ENCODE measurements around the gene NUDT4. TPM values are rescaled to one million over a fixed set of nuclear protein-coding genes. Genes with fewer than 3 reads are reported as not detected.

The NUDT4 gene
- total and polyA plus RNA-seq, 2 of the 13 experiments (the other 11 are each of a cell fraction or from before 2014, with no cell fraction given) = 37.3 to 70.1 TPM

DNA sequence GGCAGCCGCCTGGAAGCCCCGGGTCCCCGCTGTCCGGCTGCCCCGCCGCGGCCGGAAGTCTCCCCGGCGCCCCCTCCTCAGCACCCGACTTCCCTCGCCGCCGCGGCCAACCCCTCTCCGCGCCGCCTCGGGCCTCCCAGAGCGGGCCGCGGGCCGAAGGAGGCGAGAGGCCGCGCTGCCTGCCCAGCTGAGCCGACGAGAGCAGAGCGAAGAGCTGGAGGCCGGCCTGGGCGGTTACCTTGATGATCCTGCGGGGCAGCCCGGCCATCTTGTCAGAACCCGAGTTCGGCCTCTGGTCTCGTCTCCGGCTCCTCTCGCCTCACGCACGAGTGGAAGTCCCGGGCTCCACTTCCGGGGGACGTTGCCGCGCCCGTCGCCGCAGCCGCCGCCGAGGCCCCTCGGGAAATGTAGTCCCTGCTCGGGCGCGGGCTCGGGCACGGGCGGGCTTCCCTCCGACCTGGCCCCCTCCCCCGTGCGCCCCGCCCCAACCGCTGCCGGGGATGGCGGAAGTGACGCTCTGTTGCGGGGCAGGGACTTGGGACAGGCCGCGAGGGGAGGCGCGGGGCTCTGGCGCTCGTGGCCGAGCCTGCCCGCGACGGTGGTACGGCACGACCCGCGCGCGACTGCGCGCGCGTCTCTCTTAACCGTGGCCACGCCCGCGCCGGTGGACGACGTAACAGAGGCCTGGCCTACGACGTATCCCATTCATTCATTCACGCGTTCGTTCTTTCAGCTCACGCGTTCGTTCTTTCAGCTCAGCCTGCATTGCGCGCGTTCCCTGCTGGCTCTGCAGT, 64.1 kb downstream of the NUDT4 start, which contains the start of gene UBE2N (continued):
- TF ChIP-seq, protein P1, sequence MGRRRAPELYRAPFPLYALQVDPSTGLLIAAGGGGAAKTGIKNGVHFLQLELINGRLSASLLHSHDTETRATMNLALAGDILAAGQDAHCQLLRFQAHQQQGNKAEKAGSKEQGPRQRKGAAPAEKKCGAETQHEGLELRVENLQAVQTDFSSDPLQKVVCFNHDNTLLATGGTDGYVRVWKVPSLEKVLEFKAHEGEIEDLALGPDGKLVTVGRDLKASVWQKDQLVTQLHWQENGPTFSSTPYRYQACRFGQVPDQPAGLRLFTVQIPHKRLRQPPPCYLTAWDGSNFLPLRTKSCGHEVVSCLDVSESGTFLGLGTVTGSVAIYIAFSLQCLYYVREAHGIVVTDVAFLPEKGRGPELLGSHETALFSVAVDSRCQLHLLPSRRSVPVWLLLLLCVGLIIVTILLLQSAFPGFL (CRISPR knock-in tag; IDR thresholded peaks at IDR 0.05) = no peak
- no peak for TF ChIP-seq ZNF124 (CRISPR knock-in tag; IDR thresholded peaks at IDR 0.05)
- peak; percentile 78; the same call in 1 of the 2 replicates for TF ChIP-seq SP4 (CRISPR knock-in tag; IDR thresholded peaks at IDR 0.05)
- TF ChIP-seq, protein P2, sequence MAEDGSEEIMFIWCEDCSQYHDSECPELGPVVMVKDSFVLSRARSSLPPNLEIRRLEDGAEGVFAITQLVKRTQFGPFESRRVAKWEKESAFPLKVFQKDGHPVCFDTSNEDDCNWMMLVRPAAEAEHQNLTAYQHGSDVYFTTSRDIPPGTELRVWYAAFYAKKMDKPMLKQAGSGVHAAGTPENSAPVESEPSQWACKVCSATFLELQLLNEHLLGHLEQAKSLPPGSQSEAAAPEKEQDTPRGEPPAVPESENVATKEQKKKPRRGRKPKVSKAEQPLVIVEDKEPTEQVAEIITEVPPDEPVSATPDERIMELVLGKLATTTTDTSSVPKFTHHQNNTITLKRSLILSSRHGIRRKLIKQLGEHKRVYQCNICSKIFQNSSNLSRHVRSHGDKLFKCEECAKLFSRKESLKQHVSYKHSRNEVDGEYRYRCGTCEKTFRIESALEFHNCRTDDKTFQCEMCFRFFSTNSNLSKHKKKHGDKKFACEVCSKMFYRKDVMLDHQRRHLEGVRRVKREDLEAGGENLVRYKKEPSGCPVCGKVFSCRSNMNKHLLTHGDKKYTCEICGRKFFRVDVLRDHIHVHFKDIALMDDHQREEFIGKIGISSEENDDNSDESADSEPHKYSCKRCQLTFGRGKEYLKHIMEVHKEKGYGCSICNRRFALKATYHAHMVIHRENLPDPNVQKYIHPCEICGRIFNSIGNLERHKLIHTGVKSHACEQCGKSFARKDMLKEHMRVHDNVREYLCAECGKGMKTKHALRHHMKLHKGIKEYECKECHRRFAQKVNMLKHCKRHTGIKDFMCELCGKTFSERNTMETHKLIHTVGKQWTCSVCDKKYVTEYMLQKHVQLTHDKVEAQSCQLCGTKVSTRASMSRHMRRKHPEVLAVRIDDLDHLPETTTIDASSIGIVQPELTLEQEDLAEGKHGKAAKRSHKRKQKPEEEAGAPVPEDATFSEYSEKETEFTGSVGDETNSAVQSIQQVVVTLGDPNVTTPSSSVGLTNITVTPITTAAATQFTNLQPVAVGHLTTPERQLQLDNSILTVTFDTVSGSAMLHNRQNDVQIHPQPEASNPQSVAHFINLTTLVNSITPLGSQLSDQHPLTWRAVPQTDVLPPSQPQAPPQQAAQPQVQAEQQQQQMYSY (CRISPR knock-in tag; IDR thresholded peaks at IDR 0.05) = 0 out of 2 replicates have a peak, but pooled peaks have one; percentile 7
- TF ChIP-seq, protein P3, sequence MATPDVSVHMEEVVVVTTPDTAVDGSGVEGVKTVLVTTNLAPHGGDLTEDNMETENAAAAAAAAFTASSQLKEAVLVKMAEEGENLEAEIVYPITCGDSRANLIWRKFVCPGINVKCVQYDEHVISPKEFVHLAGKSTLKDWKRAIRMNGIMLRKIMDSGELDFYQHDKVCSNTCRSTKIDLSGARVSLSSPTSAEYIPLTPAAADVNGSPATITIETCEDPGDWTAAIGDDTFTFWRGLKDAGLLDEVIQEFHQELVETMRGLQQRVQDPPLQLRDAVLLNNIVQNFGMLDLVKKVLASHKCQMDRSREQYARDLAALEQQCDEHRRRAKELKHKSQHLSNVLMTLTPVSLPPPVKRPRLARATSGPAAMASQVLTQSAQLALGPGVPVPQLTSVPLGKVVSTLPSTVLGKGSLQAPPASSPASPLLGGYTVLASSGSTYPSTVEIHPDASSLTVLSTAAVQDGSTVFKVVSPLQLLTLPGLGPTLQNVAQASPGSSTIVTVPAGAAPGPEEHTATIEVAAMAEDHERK (CRISPR knock-in tag; IDR thresholded peaks at IDR 0.05; ENCODE audit: low read depth) = peak; percentile 96
- TF ChIP-seq, protein P4, sequence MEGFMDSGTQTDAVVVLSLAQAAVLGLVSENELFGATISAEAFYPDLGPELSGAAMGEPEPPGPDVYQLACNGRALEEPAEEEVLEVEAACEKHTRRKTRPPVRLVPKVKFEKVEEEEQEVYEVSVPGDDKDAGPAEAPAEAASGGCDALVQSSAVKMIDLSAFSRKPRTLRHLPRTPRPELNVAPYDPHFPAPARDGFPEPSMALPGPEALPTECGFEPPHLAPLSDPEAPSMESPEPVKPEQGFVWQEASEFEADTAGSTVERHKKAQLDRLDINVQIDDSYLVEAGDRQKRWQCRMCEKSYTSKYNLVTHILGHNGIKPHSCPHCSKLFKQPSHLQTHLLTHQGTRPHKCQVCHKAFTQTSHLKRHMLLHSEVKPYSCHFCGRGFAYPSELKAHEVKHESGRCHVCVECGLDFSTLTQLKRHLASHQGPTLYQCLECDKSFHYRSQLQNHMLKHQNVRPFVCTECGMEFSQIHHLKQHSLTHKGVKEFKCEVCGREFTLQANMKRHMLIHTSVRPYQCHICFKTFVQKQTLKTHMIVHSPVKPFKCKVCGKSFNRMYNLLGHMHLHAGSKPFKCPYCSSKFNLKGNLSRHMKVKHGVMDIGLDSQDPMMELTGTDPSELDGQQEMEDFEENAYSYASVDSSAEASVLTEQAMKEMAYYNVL (CRISPR knock-in tag; IDR thresholded peaks at IDR 0.05; ENCODE audit: borderline replicate concordance) = peak; percentile 95; the same call in 1 of the 2 replicates
- peak; percentile 87 for TF ChIP-seq ZNF883 (CRISPR knock-in tag; IDR thresholded peaks at IDR 0.05; ENCODE audit: not compliant biosample characterization)
- peak; percentile 89 for TF ChIP-seq DNMT1 (CRISPR knock-in tag; IDR thresholded peaks at IDR 0.05)
- TF ChIP-seq ZNF749 (CRISPR knock-in tag; IDR thresholded peaks at IDR 0.05; ENCODE audit: borderline replicate concordance) = peak; percentile 75; the same call in 1 of the 2 replicates
- TF ChIP-seq ATRX (CRISPR knock-in tag; IDR thresholded peaks at IDR 0.05; ENCODE audit: borderline replicate concordance) = no peak
- TF ChIP-seq, protein P5, sequence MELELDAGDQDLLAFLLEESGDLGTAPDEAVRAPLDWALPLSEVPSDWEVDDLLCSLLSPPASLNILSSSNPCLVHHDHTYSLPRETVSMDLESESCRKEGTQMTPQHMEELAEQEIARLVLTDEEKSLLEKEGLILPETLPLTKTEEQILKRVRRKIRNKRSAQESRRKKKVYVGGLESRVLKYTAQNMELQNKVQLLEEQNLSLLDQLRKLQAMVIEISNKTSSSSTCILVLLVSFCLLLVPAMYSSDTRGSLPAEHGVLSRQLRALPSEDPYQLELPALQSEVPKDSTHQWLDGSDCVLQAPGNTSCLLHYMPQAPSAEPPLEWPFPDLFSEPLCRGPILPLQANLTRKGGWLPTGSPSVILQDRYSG (CRISPR knock-in tag; IDR thresholded peaks at IDR 0.05) = peak; percentile 75; the same call in 1 of the 2 replicates
- peak; percentile 66 for TF ChIP-seq KDM3A (CRISPR knock-in tag; IDR thresholded peaks at IDR 0.05; ENCODE audit: low read depth)
- TF ChIP-seq CAMTA2 (CRISPR knock-in tag; IDR thresholded peaks at IDR 0.05; ENCODE audit: borderline replicate concordance) = no peak; the same call in 1 of the 2 replicates
- TF ChIP-seq ZNF180 (CRISPR knock-in tag; IDR thresholded peaks at IDR 0.05; ENCODE audit: borderline replicate concordance, low read depth) = no peak
- no peak for TF ChIP-seq RORA (CRISPR knock-in tag; IDR thresholded peaks at IDR 0.05)
- TF ChIP-seq YEATS4 (CRISPR knock-in tag; IDR thresholded peaks at IDR 0.05; ENCODE audit: borderline replicate concordance) = peak; percentile 95
- TF ChIP-seq, protein P6, sequence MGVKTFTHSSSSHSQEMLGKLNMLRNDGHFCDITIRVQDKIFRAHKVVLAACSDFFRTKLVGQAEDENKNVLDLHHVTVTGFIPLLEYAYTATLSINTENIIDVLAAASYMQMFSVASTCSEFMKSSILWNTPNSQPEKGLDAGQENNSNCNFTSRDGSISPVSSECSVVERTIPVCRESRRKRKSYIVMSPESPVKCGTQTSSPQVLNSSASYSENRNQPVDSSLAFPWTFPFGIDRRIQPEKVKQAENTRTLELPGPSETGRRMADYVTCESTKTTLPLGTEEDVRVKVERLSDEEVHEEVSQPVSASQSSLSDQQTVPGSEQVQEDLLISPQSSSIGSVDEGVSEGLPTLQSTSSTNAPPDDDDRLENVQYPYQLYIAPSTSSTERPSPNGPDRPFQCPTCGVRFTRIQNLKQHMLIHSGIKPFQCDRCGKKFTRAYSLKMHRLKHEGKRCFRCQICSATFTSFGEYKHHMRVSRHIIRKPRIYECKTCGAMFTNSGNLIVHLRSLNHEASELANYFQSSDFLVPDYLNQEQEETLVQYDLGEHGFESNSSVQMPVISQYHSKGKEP (CRISPR knock-in tag; IDR thresholded peaks at IDR 0.05) = no peak; the same call in 1 of the 2 replicates

All from HepG2 (cell line).